Dedifferentiated amniotic fluid mesenchymal stem cell (primary cell): ENCODE results near the gene ESF1.

Source experiments
- DNase-seq: peaks from one replicate; pipeline ENCODE4 v3.0.0-alpha.2; 2016; ENCODE audit errors: extremely low spot score

Gene ESF1, protein sequence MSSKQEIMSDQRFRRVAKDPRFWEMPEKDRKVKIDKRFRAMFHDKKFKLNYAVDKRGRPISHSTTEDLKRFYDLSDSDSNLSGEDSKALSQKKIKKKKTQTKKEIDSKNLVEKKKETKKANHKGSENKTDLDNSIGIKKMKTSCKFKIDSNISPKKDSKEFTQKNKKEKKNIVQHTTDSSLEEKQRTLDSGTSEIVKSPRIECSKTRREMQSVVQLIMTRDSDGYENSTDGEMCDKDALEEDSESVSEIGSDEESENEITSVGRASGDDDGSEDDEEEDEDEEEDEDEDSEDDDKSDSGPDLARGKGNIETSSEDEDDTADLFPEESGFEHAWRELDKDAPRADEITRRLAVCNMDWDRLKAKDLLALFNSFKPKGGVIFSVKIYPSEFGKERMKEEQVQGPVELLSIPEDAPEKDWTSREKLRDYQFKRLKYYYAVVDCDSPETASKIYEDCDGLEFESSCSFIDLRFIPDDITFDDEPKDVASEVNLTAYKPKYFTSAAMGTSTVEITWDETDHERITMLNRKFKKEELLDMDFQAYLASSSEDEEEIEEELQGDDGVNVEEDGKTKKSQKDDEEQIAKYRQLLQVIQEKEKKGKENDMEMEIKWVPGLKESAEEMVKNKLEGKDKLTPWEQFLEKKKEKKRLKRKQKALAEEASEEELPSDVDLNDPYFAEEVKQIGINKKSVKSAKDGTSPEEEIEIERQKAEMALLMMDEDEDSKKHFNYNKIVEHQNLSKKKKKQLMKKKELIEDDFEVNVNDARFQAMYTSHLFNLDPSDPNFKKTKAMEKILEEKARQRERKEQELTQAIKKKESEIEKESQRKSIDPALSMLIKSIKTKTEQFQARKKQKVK

DNA sequence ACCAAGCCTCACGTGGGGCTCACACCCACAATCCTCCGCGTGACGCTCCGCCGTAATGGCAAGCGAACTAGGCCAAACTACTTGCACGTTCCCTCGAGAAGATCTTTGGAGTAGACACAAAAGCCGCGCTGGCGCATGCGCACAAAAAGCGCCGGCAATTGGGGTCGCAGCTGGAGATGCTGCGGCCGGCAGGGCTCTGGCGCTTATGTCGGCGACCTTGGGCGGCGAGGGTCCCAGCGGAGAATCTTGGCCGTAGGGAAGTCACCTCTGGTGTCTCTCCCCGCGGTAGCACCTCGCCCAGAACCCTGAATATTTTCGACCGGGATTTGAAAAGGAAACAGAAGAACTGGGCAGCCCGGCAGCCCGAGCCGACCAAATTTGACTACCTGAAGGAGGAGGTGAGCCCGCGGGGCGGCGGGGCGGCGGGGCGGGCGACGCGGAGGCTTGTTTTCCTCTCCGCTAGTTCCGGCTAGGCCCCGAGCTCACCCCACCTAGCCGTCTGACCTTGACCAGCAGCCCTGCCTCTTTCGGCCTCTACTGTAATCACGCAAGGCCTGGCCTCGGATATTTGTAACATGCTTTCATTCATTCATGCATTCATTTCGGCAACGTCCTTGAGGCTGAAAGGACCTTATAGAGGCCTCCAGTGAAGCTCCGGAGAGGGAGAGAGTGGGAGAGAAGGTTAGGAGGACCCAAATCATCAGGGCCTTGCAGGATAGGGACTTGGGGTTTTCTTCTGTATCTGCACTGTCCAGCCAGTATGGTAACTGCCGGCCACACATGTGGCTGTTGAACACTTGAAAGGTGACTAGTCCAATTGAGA is at the start of gene ESF1, which contains the start of gene NDUFAF5:
Gene ESF1 (minus strand): TSS at position 27 of the 823 bp plus-strand sequence. CDS start 1,779 bp downstream, outside the sequence.
Gene NDUFAF5 (plus strand): TSS at position 136 of the 823 bp plus-strand sequence. CDS start 41 bp downstream, at position 177.
- peak; percentile 98 for DNase-seq

DNA sequence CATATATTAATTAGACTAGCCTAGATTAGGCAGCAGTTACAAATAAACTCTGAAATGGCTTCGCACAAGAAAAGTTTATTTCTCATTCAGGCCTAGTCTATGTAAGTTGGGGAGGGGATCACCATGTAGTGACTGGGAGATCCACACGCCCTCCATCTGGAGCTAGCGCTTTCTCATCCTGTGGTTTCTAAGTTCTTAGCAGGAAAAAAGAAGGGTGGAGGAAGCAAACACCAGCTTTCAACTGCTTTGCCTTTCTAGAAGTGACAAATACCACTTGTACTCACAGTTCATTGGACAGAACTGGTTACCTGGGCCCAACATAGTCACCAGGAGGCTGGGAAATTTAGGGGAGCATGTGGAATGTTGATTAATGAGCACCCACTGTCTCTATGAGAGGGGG is 46.8 kb upstream of the ESF1 start:
- DNase-seq, result no peak

DNA sequence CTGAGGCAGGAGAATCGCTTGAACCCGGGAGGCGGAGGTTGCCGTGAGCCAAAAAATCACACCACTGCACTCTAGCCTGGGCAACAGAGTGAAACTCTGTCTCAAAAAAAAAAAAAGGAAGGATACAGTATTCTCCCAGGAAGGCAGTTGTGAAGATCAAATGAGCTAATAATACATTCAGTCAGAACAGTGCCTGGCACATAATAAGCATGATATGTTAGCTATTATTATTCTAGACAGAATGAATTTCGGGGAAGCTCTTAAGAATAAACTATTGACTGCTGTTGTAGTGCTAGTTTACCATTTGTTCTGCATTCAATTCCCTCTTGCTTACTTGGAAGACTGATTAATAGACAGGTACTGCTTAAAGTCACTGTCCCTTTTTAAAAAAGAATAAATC is 40.7 kb upstream of the ESF1 start:
- DNase-seq, result no peak

DNA sequence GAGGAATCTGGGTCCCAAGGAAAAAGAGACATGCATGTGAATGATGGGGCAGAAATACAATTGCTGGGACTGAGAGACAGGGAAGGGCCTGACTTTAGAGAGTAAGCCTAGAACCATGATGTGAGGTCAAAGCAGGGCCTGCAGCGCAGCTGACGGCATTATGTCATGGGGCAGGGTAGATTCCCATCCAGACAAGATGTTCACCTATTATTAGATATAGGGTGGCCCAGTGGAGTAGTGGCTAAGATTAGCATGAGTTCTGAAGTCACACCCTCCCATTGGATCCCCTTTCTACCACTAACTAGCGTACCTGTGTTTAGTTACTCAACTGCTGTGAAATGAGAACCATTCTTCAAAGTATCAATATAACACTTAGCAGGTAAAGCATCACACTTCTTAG is 39.7 kb upstream of the ESF1 start:
- no peak for DNase-seq

DNA sequence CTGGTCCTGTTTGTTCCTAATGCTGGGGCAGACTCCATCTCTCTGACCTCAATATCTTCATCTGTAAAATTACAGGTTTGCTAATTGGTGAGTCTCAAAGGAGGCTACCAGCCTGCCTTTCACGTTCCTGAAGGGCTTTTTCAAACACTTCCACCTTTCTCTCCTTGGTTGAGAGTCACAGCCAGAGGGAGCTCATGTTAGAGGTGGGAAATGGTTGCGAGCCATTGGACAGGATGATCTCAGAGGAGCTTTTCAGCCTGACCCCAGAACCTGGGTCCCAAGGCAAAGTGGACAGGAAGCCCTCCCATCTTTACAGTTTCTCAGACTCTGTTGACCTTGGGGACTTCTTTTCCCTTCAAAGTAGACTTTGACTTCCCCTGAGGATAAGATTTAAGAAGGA is 37.7 kb upstream of the ESF1 start:
- DNase-seq, result no peak

DNA sequence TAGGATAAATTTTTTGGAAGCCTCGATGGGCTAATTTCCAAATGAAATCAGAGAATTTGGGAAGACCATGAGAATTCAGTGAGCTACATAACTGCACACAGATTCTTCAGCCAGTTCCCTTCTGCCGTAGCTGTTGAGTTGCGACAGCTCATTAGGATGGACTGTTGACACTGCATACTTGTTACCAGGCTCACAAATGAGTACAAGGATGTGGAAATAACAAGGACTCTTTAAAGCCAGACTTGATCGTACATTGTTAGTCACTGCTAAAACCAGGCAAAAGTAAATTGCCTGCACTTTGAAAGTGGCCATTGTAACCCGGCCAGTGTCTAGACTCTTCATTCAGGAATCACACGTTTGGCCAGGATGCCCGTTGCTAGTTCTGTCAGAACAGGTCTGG is 37.2 kb upstream of the ESF1 start:
- DNase-seq, result no peak

DNA sequence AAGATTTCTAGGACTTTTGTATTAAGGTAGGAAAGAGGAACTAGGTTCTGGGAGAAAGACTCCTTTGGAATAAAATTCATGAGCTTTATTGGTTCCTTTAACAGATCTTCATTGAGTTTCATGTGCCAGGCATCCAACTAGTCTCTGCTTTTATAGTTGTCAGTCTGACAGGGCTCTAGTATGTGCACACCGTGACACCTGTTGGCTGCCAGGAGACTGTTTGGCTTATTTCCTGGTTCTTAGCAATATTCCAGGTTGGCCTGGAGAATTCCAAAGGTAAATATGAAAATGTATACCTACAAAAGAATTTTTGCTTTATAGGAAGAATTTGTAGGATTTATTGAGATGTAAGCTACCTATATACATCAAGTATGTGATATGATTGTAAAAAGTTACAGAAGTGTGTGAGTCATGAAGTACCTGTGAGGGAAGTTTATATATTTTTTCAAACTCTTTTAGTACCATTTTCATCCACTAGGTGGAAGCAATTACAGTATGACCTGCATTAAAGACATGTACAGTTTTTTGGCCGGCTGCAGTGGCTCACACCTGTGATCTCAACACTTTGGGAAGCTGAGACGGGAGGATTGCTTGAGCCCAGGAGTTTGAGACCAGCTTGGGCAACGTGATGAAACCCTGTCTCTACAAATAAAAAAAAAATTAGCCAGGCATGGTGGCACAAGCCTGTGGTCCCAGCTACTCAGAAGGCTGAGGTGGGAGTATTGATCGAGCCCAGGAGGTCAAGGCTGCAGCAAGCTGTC is 35.3 kb upstream of the ESF1 start:
- peak; percentile 55 for DNase-seq

DNA sequence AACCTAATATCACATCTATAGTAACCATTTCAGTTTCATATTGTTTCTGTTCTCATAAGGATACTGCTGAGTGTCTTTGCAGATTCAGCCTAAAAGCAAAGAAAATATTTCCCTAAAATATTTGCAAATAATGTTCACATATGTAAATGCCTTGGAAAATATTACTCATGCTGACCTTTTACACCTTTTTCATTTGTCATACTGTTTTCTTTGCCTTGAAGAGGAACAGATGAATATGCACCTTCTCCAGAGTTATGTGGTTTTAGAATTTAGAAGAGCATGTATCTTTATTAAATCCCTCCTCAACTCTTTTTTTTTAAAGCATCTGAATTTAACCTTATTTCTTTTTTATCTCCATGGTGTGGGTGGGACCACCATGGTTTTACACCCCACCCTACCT is 32.6 kb upstream of the ESF1 start:
- no peak for DNase-seq

DNA sequence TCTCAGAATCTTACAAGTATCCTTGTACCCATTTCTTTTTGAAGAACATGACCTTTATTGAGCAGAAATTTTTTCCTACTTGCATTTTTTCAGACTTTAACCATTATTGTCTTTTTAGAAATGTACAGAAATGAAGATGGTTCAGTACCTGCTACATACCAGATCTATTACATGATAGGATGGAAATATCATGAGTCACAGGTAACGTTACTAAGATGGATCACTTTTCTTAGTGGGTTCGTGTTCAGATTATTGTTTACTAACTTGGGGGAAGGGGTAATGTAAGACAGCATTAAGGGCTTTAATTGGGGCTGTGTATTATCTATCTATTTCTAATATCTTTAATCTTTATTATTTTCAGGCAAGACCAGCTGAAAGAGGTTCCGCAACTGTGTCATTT is 32.0 kb upstream of the ESF1 start:
- DNase-seq, result no peak

DNA sequence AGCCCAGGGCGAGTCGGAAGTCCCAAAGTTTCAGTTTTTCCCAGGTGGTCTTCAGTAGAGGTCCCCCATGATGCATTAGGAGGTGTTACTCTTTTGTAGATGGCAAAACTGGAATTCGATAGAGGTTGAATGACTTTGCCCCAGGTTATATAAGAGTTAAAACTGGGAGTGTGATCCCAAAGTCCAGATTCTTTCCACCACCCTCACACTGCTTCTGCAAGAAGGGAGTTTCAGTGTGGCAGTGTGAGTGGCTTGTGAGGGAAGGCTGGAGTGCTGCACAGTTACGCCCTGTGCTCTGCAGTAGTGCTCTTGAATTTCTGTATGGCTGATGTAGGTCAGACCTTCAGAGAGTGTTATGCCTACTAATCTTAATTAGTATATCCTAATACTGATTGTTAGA is 30.0 kb upstream of the ESF1 start:
- DNase-seq, result no peak

DNA sequence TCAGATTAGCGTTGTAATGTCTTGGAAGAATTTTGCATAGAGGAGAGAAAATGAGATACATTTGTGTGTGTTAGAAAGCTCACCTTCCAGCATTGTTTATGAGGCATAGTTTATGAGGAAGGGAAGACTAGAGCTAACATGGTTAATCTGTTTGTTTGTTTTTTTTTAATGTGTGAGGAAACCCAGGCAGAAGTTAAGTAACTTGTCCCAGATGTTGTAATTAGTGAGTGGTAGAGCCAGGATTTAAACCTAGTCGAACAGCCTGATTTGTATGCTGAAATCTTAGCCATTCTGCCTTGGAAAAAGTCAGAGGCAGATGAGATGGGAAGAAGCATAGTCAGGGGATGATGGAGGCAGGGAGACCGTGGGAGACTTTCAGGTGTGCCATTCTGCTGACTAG is 29.2 kb upstream of the ESF1 start:
- no peak for DNase-seq

DNA sequence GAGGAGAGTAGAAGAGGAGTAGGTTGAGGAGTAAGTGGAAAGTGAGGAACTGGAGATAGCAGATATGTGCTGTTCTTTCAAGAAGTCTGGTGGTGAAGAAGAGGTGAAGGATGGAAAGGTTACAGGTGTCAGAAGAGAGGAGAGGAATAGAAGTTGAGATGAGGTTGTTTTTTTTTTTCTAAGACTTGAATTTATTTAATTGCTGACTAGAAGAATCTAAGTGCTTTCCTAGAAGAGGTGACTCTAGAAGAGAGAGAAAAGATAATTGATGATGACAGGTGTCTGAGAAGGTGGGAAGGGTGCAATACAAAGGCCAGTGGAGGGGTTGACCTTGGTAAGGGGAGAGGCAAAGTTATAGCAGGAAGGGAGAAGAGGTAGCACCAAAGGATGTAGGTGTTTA is 25.7 kb upstream of the ESF1 start:
- DNase-seq, result no peak

DNA sequence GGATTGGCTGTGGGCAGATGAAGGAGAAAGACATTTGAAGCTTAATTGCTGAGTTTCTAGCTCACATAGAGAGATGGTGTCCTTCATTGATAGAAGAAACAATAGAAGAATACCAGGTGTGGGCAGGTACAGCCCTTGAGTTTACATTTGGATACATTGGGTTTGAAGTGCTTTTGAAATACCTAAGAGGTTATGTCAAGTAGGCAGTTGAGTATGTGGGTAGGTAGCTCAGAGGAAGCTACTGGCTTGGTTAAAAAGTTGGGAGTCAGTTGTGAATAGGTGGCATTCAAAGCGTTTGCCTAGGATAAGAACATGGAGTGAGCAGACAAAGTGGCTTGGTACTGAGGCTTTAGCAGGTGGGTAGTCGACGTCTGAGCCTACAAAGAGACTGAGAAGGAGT is 25.1 kb upstream of the ESF1 start:
- no peak for DNase-seq

DNA sequence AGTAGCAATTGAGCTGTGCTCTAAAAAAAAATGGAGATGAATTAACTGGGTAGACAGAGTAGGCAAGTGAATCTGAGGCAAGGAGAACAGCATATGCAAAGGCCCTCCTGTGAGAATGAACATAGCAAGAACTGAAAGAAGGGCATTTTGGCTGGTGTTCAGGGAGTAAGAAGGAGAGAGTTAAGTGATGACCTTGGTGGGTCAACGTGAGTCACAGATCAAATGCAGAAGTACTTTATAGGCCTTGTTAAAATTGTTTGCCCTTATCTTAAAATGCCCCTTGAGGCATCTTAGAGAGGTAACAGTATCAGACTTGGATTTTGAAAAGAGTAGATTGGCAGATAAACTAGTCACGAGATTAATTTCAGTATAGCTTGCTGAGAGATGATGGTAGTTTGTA is 24.7 kb upstream of the ESF1 start:
- DNase-seq, result no peak

DNA sequence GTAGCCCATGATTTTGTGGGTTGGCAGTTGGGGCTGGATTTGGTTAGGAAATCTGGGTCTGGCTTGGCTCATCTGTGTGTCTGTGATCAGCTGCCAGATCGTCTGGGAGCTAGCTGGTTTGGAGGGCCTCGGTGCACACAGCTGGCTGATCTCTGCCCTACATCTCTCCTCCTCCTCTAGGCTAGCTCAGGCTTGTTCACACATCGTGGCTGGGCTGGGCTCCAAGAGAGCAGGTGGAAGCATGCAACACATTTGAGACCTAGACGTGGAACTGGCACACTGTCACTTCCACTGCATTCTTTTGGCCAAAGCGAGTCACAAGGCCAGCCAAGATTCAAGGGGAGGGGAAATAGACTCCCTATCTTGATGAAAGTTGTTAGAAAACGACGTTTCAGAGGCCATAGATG is 16.0 kb upstream of the ESF1 start:
- DNase-seq, result peak; percentile 56

DNA sequence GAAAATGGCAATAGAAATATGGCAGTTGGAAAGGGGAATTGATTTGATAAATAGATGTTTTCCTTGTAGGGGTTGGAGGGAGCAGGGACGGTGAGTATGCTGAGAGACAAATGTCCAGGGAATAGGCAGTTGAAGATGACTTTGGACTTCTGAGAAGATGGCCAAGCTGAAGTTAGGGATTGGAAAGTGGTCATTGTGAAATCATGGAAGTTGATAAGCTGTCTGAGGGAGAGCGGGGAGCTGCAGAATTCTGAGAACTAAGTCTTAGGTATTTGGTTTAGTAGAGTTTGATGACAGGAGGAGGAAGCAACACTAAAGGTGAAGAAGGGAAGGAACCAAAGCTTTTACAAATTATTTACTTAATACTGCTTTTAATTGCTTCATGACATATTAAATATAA is 15.3 kb upstream of the ESF1 start:
- DNase-seq, result no peak

DNA sequence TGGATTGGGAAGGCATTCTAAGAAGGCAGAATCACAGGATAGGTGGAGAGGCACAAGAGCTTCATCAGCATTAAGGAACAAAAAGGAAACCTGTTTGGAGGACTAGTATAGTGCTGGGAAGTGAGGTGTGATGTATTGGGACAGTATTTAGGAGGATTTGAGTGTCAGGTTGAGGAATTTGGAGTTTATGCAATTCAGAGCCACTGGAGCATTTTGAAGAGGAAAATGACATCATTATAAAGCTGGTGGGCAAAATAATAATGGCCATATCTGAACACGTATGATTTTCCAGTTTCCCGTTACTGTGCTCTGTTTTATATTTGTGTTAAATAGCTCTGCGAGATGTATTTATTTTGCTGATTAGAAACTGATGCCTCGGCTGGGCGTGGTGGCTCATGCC is 14.3 kb upstream of the ESF1 start:
- DNase-seq, result no peak

DNA sequence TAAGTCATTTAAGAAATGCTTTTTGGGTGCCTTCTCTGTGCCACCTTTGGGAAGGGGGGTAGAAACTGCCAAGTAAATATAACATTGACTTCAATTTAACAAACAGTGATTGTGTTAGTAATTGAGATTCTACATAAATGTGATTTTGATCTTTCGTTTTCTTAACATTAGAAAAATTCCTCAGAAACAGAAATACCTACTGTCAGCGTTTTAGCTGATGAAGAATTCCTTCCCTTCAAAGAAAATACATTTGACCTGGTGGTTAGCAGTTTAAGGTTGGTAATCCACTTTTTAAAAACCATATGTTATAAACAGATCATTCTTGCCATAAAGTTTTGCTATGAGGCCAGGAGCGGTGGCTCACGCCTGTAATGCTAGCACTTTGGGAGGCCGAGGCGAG is 9.9 kb upstream of the ESF1 start:
- DNase-seq, result no peak

DNA sequence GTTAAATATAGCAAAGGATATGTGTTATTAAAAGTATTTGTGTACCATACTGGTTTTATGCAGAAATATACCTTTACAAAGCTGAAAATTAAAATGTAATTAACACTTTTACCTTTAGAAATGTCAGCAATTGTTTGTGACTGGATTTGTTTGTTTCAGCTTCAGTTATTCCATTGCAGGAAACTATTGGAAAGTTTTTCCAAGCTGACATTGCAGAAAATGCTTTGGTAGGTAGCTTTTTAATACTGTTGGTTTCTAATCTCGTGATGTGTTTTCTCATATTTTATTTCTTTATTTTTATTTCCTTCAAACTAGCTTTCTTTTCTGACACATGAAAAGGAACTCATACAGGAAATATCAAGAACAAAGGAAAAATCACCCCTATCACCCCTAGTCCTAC is 8.3 kb upstream of the ESF1 start:
- no peak for DNase-seq

DNA sequence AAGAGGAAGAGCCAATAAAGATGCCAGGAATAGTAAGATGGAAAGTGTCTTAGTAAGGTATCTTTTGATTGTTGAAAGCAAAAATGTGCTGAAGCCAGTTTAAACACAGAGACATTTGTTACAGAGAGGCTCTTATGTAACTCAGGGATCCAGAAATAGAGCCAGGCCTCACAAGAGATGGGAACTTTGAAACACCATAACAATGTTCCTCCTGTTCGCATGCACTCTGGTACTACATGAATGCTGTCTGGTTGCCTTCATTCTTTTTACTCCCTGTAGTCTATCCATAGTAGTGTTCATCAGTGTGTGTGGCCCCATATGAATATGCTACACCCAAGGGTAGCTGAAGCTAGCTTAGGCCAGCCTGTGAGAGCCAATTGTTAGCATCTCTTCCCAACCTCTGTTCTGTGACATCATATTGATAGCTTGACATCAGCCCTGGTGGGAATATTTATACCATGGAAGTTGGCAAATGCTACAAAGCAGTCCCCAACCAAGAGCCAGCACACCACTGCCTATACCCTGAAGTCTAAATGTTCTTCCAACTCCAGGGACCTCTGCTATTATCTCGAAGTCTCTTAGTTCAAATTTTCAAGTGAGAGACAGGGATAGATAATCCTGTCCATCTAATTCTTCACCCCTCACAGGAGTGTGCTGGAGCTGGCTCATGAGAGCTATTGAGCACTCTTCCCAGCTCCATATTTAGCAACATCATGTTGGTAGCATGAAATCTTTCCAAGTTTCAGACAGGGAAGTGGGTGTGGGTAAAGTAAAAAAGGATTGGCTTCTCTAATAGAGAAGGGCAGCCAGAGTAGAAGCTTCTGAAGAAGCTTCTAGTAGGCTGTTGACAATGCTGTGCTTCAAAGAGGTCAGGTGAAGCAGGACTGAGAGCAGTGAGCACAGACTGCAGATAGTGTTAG is 7.1 kb upstream of the ESF1 start:
- DNase-seq, result no peak
